ENCODE results near the gene MNAT1. TPM values are rescaled to one million over a fixed set of nuclear protein-coding genes. Genes with fewer than 3 reads are reported as not detected.

MNAT1 gene
- polyA plus RNA-seq, 1 donor from 2014 or later = 104 TPM

DNA sequence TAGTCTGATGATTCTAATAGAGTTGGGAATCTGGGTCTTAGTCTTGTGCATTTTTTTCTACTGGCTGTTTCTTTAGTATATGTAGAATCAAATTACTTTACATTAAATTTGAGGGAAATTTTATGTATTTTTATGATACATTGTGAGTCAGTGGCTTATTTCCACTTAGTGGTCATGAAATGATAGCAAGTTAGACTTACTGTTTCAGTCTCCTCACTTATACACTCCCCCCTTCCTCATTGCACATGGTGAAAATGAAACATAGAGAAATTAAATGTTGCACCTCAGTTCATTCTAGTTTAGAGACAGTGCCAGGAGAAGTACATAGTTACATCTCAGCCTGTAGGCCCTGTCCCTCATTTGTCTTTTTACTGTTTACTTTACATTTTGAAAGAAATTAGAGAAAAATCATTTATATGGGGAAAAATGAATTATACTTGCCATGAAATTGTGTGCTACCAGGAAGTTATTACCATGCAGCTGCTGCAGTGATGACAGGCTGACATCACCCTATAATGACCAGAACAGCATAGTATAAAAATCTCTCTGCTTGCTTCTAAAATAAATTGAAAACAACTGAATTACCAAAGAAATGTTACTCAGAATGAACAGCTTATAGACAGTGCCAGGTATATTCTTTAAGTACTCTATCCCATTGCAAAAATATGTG lies 133.1 kb downstream of the MNAT1 start:
- Histone ChIP-seq H3K36me3 (ENCODE audit: insufficient read depth, low read length) (no peaks in the 10 kb centered on the region), H3K4me3 (ENCODE audit: low read length) (no peak overlapping the region), H4K20me1 (ENCODE audit: insufficient read depth) (no peaks in the 10 kb centered on the region), H3K4me2 (ENCODE audit: low read length) (no peak overlapping the region), H3K27me3 (ENCODE audit: insufficient read depth, low read depth, low read length) (no peaks in the 10 kb centered on the region), H3F3A (ENCODE audit: insufficient read depth, low read length, poor library complexity, severe bottlenecking) (no peaks in the 10 kb centered on the region), H2AFZ (ENCODE audit: low read depth, low read length) (no peak overlapping the region), H3K9me3 (ENCODE audit: low read length) (no peaks in the 10 kb centered on the region), H3K27ac (ENCODE audit: low read length) (no peak overlapping the region), H3K79me2 (replicated peaks; ENCODE audit: insufficient read depth, low read length) (no peaks in the 10 kb centered on the region), H3K9ac (ENCODE audit: low read length) (no peak overlapping the region), H3K9me2 (ENCODE audit: insufficient read depth, low read length) (no peaks in the 10 kb centered on the region)
- TF ChIP-seq, protein P1, sequence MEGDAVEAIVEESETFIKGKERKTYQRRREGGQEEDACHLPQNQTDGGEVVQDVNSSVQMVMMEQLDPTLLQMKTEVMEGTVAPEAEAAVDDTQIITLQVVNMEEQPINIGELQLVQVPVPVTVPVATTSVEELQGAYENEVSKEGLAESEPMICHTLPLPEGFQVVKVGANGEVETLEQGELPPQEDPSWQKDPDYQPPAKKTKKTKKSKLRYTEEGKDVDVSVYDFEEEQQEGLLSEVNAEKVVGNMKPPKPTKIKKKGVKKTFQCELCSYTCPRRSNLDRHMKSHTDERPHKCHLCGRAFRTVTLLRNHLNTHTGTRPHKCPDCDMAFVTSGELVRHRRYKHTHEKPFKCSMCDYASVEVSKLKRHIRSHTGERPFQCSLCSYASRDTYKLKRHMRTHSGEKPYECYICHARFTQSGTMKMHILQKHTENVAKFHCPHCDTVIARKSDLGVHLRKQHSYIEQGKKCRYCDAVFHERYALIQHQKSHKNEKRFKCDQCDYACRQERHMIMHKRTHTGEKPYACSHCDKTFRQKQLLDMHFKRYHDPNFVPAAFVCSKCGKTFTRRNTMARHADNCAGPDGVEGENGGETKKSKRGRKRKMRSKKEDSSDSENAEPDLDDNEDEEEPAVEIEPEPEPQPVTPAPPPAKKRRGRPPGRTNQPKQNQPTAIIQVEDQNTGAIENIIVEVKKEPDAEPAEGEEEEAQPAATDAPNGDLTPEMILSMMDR (IDR thresholded peaks at IDR 0.05; ENCODE audit: poor library complexity, severe bottlenecking) = no peak
- TF ChIP-seq POLR2AphosphoS5 (IDR thresholded peaks at IDR 0.05) = no peak
- TF ChIP-seq EP300 (conservative IDR thresholded peaks at IDR 0.05; ENCODE audit: poor library complexity, severe bottlenecking) = no peak
- TF ChIP-seq, protein P2, sequence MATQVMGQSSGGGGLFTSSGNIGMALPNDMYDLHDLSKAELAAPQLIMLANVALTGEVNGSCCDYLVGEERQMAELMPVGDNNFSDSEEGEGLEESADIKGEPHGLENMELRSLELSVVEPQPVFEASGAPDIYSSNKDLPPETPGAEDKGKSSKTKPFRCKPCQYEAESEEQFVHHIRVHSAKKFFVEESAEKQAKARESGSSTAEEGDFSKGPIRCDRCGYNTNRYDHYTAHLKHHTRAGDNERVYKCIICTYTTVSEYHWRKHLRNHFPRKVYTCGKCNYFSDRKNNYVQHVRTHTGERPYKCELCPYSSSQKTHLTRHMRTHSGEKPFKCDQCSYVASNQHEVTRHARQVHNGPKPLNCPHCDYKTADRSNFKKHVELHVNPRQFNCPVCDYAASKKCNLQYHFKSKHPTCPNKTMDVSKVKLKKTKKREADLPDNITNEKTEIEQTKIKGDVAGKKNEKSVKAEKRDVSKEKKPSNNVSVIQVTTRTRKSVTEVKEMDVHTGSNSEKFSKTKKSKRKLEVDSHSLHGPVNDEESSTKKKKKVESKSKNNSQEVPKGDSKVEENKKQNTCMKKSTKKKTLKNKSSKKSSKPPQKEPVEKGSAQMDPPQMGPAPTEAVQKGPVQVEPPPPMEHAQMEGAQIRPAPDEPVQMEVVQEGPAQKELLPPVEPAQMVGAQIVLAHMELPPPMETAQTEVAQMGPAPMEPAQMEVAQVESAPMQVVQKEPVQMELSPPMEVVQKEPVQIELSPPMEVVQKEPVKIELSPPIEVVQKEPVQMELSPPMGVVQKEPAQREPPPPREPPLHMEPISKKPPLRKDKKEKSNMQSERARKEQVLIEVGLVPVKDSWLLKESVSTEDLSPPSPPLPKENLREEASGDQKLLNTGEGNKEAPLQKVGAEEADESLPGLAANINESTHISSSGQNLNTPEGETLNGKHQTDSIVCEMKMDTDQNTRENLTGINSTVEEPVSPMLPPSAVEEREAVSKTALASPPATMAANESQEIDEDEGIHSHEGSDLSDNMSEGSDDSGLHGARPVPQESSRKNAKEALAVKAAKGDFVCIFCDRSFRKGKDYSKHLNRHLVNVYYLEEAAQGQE (IDR thresholded peaks at IDR 0.05; ENCODE audit: borderline replicate concordance) = no peak
- no peak for TF ChIP-seq EZH2 (IDR thresholded peaks at IDR 0.05; ENCODE audit: borderline replicate concordance, insufficient read depth, low read length, poor library complexity, severe bottlenecking)
- no peak for TF ChIP-seq SMC3 (conservative IDR thresholded peaks at IDR 0.05; ENCODE audit: poor library complexity)
- TF ChIP-seq MXI1 (conservative IDR thresholded peaks at IDR 0.05; ENCODE audit: poor library complexity, severe bottlenecking) = no peak
- TF ChIP-seq RAD21 (conservative IDR thresholded peaks at IDR 0.05) = no peak

GRCh38 chr14:60878121-60878520 lies 143.6 kb downstream of the MNAT1 start:
- Histone ChIP-seq H3K9me2 (ENCODE audit: insufficient read depth, low read length) (no peaks in the 10 kb centered on the region), H4K20me1 (ENCODE audit: insufficient read depth) (no peaks in the 10 kb centered on the region), H2AFZ (ENCODE audit: low read depth, low read length) (no peak overlapping the region)

More at GRCh38 chr14:60878121-60878520, 143.6 kb downstream of the MNAT1 start:
- Histone ChIP-seq H3K9ac (ENCODE audit: low read length) (no peak overlapping the region), H3K27me3 (ENCODE audit: insufficient read depth, low read depth, low read length) (no peaks in the 10 kb centered on the region), H3K79me2 (replicated peaks; ENCODE audit: insufficient read depth, low read length) (no peaks in the 10 kb centered on the region), H3K4me2 (ENCODE audit: low read length) (no peak overlapping the region), H3K27ac (ENCODE audit: low read length) (no peak overlapping the region), H3K4me3 (ENCODE audit: low read length) (no peak overlapping the region), H3K36me3 (ENCODE audit: insufficient read depth, low read length) (no peaks in the 10 kb centered on the region), H3F3A (ENCODE audit: insufficient read depth, low read length, poor library complexity, severe bottlenecking) (no peaks in the 10 kb centered on the region), H3K9me3 (ENCODE audit: low read length) (no peaks in the 10 kb centered on the region)
- TF ChIP-seq MXI1 (conservative IDR thresholded peaks at IDR 0.05; ENCODE audit: poor library complexity, severe bottlenecking) = no peak
- TF ChIP-seq, protein P1 (IDR thresholded peaks at IDR 0.05; ENCODE audit: poor library complexity, severe bottlenecking) = no peak
- TF ChIP-seq RAD21 (conservative IDR thresholded peaks at IDR 0.05) = no peak
- TF ChIP-seq TAF1 (IDR thresholded peaks at IDR 0.05; ENCODE audit: low read depth) = no peak
- no peak for TF ChIP-seq POLR2AphosphoS5 (IDR thresholded peaks at IDR 0.05)
- no peak for TF ChIP-seq EZH2 (IDR thresholded peaks at IDR 0.05; ENCODE audit: borderline replicate concordance, insufficient read depth, low read length, poor library complexity, severe bottlenecking)
- no peak for TF ChIP-seq EP300 (conservative IDR thresholded peaks at IDR 0.05; ENCODE audit: poor library complexity, severe bottlenecking)
